IPS-18c (cell line): ENCODE data around the gene PDE4B.
"Not testable (repeated sequence)": the region's sequence is repeated elsewhere in the genome, so short reads cannot be mapped to it uniquely, and the experiment has no call there.

ENCODE experiments used
- H3K4me3 ChIP-seq: 2 replicates; pipeline ENCODE4 v1.7.0; 2013; ENCODE audit warnings: low read depth, mild to moderate bottlenecking, low read length, moderate library complexity; ENCODE audit not compliant: insufficient read depth
- H3K9me3 ChIP-seq: one replicate; pipeline ENCODE4 v1.6.1; 2013; ENCODE audit warnings: mild to moderate bottlenecking, low read length, moderate library complexity; ENCODE audit not compliant: control insufficient read depth, insufficient read depth

The PDE4B gene

GRCh38 chr1:66316464-66317247 is 524.0 kb downstream of the PDE4B start:
- Histone ChIP-seq H3K9me3 (no peaks in the 10 kb centered on the region), H3K4me3 (no peak overlapping the region)

GRCh38 chr1:66317248-66317515 is 524.5 kb downstream of the PDE4B start:
- Histone ChIP-seq H3K9me3 (no peaks in the 10 kb centered on the region), H3K4me3 (no peak overlapping the region)

- H3K4me3 ChIP-seq = no peak overlapping the region
- H3K9me3 ChIP-seq = no peaks in the 10 kb centered on the region
Observed at GRCh38 chr1:66320231-66320630, 527.5 kb downstream of the PDE4B start.

GRCh38 chr1:66322462-66322861 is 529.8 kb downstream of the PDE4B start:
- H3K9me3 ChIP-seq, H3K4me3 ChIP-seq: not testable (repeated sequence)

GRCh38 chr1:66323958-66324625 is 531.4 kb downstream of the PDE4B start:
- H3K4me3 ChIP-seq = no peak overlapping the region
- H3K9me3 ChIP-seq = no peaks in the 10 kb centered on the region

GRCh38 chr1:66325594-66326380 is 533.1 kb downstream of the PDE4B start:
- H3K9me3 ChIP-seq = no peaks in the 10 kb centered on the region
- no peak overlapping the region for H3K4me3 ChIP-seq

GRCh38 chr1:66326867-66327266 is 534.2 kb downstream of the PDE4B start:
- Histone ChIP-seq H3K4me3 (no peak overlapping the region), H3K9me3 (no peaks in the 10 kb centered on the region)

GRCh38 chr1:66327588-66327987 is 534.9 kb downstream of the PDE4B start:
- Histone ChIP-seq H3K4me3 (no peak overlapping the region), H3K9me3 (no peaks in the 10 kb centered on the region)

GRCh38 chr1:66328896-66329295 is 536.2 kb downstream of the PDE4B start:
- Histone ChIP-seq H3K4me3 (no peak overlapping the region), H3K9me3 (no peaks in the 10 kb centered on the region)

- Histone ChIP-seq H3K9me3 (no peaks in the 10 kb centered on the region), H3K4me3 (no peak overlapping the region)
Observed at GRCh38 chr1:66330722-66331141, 538.0 kb downstream of the PDE4B start.

GRCh38 chr1:66331658-66332547 is 539.2 kb downstream of the PDE4B start:
- Histone ChIP-seq H3K4me3 (peak overlapping the region; percentile 50), H3K9me3 (no peaks in the 10 kb centered on the region)

- no peaks in the 10 kb centered on the region for H3K9me3 ChIP-seq
- peak overlapping the region; percentile 50 for H3K4me3 ChIP-seq
Observed at GRCh38 chr1:66332548-66332901, 539.8 kb downstream of the PDE4B start.

GRCh38 chr1:66333466-66334199 is 540.9 kb downstream of the PDE4B start:
- H3K4me3 ChIP-seq = peak overlapping the region; percentile 25; the same call in 1 of the 2 replicates

GRCh38 chr1:66334318-66334717 is 541.6 kb downstream of the PDE4B start:
- Histone ChIP-seq H3K9me3 (no peaks in the 10 kb centered on the region), H3K4me3 (no peak overlapping the region)

More at GRCh38 chr1:66333466-66334199, 540.9 kb downstream of the PDE4B start:
- no peaks in the 10 kb centered on the region for H3K9me3 ChIP-seq

GRCh38 chr1:66335125-66335524 is 542.4 kb downstream of the PDE4B start:
- no peaks in the 10 kb centered on the region for H3K9me3 ChIP-seq
- no peak overlapping the region for H3K4me3 ChIP-seq

GRCh38 chr1:66335859-66336640 is 543.4 kb downstream of the PDE4B start:
- no peaks in the 10 kb centered on the region for H3K9me3 ChIP-seq

More at GRCh38 chr1:66335859-66336640, 543.4 kb downstream of the PDE4B start:
- H3K4me3 ChIP-seq = no peak overlapping the region; the same call in 1 of the 2 replicates
